NOMO-1 (cell line): ENCODE data around the gene TUBA3D.
"Not testable (repeated sequence)": the region's sequence is repeated elsewhere in the genome, so short reads cannot be mapped to it uniquely, and the experiment has no call there.

Source experiments
- DNase-seq, 2 experiments: peaks; one replicate each; lab custom pipeline; 2025; ENCODE audit not compliant: unreplicated experiment in 2 of 2; lab: John Stamatoyannopoulos, UW

TUBA3D gene

DNA sequence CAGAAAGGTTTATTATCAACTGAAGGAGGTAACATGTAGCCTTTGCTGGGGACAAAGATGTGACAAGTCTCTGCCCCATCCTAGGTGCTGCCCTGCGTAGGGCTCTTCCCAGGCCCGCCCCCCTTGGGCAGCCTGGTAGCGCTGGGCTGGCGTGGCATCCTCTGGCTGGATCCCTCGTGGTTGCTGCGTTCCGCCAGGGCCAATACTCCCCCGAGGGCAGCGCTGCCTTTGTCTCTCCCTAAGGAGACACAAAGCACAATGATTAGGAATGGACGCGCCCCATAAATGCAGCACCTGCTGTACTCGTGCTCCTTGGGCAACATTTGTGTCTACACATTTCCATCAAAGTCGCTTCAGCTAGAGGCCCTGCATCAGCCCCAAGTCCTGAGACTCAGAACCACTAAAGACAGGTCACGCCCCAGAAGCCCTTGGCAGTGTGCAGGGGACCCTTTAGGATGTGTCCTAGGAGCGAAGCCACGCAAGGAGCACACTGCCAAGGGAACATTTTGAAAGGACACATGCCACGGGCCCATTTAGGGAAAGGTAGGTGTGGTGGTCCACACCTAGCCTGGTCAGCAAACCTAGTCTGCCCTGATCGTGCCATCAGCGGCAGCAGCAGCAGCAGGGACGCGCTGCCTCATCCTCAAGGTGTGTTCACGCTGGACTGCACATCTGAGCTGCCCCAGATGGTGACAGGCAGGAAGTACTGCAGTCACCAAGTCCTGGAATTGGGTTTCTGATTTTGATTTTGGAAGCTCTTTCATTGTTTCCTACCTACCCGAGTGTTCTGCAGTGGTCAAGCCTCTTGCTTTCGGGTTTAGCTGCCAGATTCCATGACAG, 8.3 kb downstream of the TUBA3D start:
- not testable (repeated sequence) for DNase-seq

DNA sequence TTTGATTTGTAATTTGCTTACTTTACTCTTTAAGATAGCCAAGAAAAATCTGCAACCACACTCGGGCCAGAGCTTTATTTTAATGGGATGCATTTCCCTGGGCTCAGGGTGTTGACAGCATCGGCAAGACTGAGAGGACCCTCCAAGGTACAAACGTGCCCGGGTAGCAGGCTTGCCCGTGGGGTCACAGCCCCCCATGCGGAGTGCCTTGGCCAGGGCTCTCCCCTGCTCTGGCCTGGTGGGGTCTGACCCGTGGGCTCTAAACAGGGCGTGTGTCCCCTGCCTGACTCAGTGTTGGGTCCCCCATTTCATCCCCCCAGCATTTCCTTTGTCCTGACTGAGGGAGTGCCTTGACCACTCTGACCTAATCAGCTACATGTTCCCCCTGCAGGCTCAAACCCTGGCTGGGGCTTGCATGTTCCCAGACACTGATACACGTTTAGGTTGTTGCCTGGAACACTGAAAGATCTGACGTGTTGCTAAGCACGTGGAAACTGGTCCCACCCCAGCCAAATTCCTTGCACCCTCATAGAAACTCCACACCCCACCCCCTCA, 9.1 kb downstream of the TUBA3D start:
- not testable (repeated sequence) for DNase-seq

DNA sequence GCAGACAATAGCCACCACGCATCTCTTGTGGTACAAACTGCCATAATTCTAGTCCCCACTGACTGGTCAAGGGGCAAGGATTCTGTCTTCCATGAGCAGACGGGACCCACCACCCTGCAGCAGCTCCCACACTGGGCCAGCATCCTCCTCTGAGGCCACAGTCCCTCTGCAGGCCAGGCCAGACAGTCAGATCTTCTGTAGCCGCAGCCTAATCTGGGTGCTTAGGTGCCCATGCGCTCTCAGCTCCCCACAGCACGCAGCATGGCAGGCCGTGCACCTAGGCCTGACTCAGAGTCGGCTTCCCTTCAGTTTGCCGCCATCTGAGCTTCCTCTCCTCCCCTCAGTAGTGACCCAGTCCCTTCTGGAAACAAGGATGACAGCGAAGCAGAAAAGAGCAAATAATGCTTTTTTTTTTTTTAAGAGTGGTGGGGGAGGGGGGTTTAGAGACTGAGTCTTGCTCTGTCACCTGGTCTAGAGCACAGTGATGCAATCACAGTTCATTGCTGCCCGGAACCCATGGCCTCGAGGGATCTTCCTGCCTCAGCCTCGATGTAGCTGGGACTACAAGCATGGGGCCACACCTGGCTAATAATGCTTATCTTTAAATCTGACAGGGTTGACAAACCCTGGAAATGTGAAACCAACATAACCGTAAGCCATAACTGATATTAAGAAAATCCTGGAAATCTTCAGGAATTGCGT, 10.4 kb downstream of the TUBA3D start:
- not testable (repeated sequence) for DNase-seq

DNA sequence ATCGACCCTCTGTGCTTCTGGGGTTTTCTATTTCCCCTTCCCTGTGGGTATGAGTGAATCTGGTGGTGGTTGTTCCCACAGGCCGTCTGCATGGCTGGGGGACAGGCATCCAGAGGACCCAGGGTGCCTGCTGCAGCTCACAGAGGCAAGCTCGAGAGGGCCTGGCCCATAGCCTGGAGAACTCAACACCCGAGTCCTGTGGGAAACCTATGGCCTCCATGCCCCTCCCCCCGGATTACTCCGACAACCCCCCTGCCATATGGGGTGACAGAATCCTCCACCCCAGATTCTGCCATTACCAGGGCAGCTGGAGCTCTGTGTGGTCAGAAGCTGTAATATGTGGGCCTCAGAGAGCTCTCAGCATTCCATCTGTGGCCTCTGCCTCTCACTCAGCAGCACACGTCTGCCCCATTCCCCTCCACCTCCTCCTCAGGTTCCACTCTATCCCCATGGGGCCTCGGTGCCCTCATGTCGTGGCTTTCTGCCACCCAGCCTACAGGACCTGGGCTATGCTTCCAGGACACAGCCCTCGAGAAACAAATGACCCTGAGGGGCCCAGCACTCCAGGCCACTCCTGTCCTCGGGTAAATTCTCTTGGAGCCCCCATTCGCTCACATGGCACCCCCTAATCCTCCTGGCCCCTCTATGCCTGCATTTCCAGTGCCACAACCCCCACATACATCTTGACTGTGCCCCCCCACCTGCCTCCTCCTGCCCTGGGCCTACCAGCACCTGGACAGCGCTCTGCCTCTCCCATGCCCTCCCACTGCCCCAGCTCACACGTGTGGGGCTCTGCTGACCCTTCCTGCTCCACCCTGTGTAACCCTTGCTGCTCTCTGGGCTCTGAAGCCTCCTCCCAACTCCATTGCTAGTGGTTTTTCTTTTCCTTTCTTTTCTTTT, 12.6 kb downstream of the TUBA3D start:
- DNase-seq = no peak

DNA sequence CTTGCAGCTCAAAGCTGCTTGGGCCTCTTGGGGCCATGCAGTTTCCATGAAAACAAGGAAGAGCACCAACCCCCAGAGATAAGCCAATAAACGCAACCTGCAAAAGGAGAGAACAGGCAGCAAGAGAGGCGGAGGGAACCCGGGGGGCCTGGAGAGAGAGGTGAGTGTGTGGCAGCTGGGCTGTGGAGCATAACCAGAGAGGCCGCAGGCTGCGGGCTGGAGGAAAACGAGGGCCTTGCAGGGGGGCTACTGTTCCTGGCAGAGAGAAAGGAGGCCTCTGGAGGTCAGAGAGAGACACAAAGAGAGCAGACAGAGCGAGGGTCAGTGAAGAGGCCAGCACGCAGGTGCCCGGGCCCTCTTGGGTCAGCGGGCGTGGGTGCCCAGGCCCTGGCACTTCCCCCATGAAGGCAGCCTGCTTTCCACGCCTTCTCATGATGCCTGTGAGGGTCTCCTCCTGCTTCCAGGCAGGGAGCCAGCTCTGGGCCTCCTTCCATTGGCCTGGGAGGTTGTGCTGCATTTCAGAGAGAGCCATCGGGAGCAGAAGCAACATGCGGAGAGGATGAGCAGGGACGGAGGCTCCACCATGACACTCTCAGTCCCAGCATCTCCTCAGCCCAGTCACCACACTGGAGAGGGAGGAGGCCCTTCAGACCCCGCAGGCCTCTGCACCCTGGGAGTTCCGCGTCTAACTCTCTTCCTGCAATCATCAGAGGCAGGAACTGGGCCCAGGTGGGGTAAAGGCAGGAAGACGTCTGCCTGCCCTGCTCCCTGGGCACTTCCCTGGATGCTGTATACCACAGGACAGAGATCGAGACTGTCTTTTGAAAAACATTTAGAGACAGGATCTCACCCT, 14.9 kb downstream of the TUBA3D start:
- peak in 1 of 2 experiments; percentile 1 for DNase-seq

DNA sequence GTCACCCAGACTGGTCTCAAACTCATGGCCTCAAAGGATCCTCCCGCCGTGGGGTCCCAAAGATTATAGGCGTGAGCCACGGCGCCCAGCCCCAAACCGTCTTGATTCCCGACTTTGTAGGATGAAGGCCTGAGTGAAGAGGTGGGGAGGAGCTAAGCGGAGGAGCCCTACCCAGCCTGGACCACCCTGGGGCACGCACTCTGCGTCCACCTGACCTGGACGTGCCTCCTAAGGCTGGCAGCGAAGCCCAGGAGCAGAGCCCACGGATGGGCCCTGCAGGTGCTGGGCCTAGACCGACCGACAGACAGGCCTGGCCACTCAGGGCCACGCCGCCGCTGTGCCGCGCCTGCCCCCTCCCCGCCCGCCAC, 15.5 kb downstream of the TUBA3D start:
- not testable (repeated sequence) for DNase-seq

DNA sequence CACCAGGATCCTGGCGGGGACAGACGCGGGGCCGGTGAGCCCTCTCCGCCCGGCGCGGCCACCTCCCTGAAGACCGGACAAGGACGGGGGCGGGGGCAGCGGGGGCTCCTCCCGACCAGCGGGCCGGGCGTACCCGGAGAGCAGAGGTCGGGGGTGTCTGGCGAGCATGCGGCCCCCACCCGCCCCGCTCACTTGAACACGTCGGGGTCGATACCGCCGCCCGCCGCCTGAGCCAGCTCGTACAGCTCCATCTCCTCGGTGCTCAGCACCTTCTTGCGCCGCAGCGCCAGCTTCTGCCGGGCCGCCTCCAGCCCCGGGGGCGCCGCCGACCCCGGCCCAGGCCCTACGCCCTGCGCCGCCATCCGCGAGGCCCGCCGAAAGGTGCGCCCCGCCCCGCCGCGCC, 16.1 kb downstream of the TUBA3D start, which contains the start of gene MZT2A:
Gene MZT2A (minus strand): TSS at position 383 of the 403 bp plus-strand sequence. CDS start 21 bp downstream, at position 362.
- not testable (repeated sequence) for DNase-seq

DNA sequence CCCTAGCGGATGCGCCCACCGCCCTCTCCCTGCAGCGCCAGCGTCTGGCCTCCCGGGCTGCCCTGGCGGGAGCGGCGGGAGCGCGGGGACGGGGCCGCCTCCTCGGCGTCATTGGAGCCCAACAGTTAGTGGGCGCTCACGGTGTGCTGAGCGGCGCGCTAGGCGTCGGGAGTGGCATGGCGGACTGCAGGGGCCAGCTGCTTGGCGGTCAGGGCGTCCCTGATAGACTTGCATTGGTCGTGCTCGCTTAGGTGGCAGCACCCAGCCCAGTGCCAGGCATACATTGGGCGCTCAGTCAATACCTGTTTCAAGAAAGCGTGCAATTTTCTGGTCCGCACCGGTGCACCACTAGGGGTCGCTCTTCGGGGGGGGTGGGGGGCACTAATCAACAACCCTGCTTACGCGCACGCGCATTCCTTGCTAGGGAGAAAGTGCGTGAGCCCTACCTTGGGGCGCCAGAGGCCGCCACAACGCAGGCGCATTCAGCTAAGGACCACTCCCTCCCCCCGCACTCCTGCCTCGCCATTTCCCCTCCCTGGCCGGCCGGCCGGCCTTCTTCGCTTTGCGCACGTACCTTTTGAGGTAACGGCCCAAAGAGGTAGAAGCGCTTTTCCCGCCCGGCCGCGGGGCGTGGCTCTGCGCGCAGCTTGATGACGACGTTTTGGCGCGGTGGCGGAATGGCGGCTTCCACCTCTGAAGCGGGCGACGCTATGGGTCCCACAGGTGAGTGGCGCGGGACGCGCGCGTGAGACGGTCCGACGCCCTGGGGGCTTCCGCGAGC, 16.7 kb downstream of the TUBA3D start:
- peak; percentile 88 to 97 for DNase-seq

DNA sequence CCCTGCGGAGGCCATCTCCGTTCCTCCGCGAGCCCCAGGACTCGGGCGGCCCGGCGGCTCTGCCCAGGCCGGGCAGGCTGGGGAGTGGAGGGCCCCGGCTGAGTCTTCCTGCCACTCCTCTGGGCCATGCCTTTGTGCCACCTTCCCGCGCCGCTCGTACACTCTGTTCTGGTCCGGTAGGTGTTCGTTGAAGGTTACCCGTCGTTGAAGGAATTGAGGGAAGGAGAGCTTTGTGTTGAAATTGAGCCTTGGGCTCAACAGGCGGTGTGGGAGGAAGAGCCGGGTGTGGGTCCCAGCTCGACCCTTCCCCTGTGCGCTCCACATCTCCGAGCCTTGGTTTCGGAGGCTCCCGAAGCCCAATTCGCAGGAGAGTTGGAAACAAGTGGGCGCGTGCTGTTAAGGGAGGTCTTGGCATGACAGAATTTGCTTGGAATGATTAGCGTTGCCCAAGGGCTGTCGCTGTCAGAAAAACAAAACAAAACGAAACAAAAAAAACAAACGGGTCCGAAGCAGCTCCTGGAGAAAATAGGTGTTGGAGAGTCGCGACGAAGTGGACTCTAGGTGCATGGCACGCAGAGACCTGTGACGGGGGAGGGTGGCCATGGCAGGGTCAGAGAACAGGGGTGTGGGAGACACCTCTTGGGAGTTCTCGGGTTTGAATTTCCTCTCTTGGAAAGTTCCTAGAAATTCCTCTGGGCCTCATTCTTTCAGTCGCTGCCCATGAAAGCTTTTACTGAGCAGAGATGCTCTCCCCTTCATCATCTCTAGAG, 17.5 kb downstream of the TUBA3D start:
- peak in 1 of 2 experiments; percentile 23 for DNase-seq

DNA sequence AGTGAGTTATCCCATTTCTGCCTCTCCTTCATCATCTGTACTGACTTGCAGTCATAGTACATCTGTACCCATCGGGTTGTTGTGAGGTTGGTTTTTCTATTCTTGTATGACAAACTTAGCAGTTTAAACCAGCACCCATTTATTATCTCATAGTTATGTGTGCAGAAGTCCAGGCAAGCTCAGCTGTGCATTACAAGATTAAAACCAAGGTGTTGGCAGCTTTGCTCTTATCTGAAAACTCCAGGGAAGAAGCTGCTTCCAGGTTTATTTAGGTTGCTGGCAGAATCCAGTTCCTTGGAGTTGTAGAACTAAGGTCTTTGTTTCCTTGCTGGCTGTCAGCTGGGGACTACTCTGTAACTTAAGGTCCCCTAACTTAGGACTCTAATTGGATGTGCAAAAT, 19.6 kb downstream of the TUBA3D start:
- not testable (repeated sequence) for DNase-seq

DNA sequence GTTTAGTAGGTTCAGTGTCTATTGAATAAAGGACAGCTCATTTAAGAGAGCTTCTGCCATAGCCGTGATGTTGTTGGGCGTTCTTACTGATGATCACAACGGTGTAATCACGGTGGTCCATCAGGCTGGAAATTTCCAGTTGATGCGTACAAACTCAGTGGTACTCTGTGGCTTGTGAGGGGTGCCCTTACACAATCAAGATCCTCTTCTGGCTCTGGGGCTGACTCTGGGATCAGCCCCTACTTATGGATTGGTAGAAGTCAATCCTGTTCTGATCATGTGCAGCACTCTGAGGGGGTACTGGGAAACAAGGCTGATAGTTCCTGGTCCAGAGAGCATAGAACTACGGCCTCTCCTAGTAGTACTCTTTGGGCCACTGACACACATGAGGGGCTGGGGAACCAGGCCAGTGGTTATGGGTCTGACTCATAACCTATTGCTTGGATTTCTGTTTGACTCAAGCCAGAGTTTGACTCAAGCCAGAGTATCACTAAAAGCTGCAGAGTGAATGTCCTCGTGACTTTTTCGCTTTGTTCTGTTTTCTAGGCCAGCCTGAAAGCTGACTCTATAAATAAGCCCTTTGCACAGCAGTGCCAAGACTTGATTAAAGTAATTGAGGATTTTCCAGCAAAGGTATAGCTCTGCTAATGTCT, 22.5 kb downstream of the TUBA3D start:
- DNase-seq = not testable (repeated sequence)

DNA sequence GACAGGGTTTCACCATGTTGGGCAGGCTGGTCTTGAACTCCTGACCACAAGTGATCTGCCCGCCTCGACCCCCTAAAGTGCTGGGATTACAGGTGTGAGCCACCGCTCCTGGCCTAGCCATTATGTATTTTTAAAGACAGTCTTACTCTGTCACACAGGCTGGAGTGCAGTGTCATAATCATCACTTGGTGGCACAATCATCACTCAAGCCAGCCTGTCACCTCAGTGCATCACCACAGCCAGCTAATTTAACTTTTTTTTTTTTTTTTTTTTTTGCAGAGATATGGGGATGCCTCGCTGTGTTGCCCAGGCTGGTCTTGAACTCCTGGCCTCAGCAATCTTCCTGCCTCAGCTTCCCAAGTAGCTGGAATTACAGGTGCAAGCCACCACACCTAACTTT, 27.7 kb downstream of the TUBA3D start:
- not testable (repeated sequence) for DNase-seq

DNA sequence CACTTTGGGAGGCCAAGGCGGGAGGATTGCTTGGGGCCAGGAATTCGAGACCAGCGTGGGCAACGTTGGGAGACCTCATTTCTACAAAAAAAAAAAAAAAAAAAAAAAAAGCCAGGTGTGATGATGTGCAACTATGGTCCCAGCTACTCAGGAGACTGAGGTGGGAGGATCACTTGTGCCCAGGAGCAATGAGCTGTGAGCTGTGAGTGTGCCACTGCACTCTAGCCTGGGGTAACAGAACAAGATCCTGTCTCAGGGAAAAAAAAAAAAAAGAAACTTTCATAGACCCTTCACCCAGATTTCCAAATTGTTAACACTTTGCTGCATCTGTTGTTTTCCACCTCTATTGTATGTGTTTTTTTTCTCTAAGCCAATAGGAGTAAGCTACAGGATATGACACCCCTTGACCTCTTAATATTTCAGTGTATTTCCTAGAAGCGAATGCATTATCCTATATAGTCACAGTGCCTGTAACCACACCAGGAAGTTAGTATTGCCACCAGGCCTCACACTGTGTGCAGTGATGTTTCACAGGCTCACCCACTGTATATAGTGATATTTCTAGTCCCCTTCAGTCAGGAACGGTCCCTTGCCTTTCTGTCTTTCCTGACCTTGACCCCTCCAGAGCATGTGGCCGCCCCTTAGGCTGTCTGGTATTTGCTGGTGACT, 28.3 kb downstream of the TUBA3D start:
- not testable (repeated sequence) for DNase-seq

DNA sequence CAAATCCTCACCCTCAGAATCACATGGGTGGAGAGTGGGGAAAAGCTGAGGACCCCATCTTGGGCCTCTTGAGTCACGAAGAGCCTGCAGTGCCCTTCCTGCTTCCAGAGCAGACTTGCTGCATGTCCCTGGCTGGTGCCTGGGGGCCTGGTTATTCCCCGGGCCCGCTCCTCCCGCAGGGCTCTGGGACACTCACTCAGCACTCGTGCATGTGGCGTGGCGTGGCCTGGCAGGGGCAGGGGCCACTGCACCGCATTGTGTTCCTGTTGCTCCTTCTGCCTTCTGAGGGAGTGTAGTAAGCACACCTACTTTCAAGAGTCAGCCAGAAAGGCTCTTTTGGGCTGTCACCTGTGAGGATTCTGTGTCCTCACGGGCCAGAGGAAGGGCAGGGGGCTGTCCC, 33.7 kb downstream of the TUBA3D start:
- no peak for DNase-seq

DNA sequence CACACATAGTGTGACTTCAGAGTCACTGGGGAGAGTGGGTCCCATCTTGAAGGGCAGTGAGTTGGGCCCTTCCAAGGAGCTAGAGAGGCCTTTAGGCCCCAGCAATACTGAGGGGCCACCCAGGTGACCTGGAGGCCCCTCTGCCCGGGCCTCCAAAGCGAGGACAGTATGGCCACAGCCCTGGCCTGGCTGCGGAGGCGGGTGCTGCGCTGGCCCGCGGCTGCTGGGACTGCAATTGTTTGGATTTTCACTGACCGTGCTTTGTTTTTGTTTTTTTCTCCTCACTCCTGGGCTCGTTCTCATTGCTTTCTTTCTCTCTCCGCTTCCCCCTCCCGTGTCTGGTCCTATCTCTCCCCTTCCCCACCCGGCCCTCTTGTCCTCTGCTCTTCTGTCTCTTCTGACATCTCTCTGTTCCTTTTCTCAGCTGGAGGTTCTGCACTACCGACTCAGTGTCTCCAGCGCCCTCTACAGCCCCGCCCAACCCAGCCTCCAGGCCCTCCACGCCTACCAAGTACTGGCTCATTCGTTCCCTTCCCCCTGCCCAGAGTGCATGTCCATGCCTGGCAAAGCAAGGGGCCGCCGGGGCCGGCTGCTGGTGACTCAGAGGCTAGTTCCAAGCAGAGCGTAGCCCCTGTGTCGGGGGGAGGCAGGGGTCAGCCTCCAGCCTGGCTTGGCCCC, 35.5 kb downstream of the TUBA3D start:
- not testable (repeated sequence) for DNase-seq
